ENCODE measurements around the gene OSBPL8.
"Not testable (repeated sequence)": the region's sequence is repeated elsewhere in the genome, so short reads cannot be mapped to it uniquely, and the experiment has no call there.

The OSBPL8 gene

DNA sequence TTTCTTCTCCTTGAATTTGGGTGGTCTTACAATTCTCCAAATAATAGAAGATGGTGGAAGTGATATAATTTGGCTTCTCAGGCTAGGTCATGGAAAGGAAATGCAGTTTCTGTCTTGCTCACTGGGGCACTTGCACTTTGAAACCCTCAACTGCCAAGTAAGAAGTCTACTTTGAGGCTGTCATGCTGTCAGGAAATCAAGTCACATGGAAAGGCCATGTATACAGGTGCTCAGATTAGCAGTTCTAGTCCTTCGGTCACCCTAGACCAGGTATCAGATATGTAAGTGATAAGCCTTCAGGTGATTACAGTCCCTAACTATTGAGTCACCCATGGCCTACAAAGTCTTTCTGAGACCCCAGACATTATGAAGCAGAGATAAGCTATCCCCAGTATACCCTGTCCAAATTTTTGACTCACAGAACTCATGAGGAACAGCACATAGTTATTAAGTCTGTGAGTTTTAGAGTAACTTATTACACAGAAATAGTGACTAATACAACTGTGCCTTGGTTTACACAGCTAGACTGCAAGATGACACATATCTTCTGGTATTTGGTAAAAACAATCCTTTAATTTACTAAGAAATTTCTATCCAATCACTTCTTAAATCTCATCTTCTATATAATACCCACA, 185.1 kb downstream of the OSBPL8 start:
- no peak for DNase-seq (ENCODE audit: low spot score)

DNA sequence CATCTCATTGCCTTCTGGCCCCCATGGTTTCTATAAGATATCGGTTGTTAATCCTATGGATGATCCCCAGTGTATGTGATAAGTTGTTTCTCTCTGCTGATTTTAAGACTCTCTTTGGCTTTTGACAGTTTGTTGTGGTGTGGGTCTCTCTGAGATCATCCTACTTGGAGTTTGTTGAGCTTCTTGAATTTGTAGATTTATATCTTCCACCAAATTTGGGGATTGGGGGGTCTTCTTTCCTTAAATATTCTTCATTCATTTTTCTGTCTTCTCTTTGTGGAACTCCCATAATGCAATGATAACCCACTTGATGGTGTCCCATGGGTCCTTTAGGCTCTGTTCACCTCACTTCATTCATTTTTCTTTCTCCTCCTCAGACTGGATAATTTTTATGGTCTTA, 191.3 kb downstream of the OSBPL8 start:
- TF ChIP-seq CTCF (IDR thresholded peaks at IDR 0.05; ENCODE audit: poor library complexity, severe bottlenecking) = no peak
- H3K27me3 ChIP-seq (ENCODE audit: insufficient read depth, poor library complexity, severe bottlenecking) = no peaks in the 10 kb centered on the region
- no peak for ATAC-seq (ENCODE audit: low read depth)
- H3K27ac ChIP-seq (ENCODE audit: poor library complexity, severe bottlenecking) = no peak overlapping the region
- H3K9me3 ChIP-seq (ENCODE audit: severe bottlenecking) = peaks cover 4% of the 10 kb centered on the region
- peaks cover 54% of the 10 kb centered on the region for H3K36me3 ChIP-seq (ENCODE audit: low read depth)
- no peak for DNase-seq (ENCODE audit: low spot score)
- H3K4me3 ChIP-seq (ENCODE audit: severe bottlenecking) = no peak overlapping the region
- peaks cover 2% of the 10 kb centered on the region for H3K4me1 ChIP-seq (ENCODE audit: insufficient read depth, poor library complexity, severe bottlenecking)

More for the DNA sequence above, 185.1 kb downstream of the OSBPL8 start:
- TF ChIP-seq CTCF (IDR thresholded peaks at IDR 0.05; ENCODE audit: poor library complexity, severe bottlenecking) = no peak
- no peak for ATAC-seq (ENCODE audit: low read depth)
- Histone ChIP-seq H3K36me3 (ENCODE audit: low read depth) (peaks cover 42% of the 10 kb centered on the region), H3K9me3 (ENCODE audit: severe bottlenecking) (peaks cover 2% of the 10 kb centered on the region), H3K4me3 (ENCODE audit: severe bottlenecking) (no peak overlapping the region), H3K27me3 (ENCODE audit: insufficient read depth, poor library complexity, severe bottlenecking) (no peaks in the 10 kb centered on the region), H3K4me1 (ENCODE audit: insufficient read depth, poor library complexity, severe bottlenecking) (peaks cover 2% of the 10 kb centered on the region), H3K27ac (ENCODE audit: poor library complexity, severe bottlenecking) (no peak overlapping the region)

GRCh38 chr12:76366163-76366562, 193.4 kb downstream of the OSBPL8 start:
- DNase-seq (ENCODE audit: low spot score) (no peak), ATAC-seq (ENCODE audit: low read depth) (no peak)
- no peak overlapping the region for H3K27ac ChIP-seq (ENCODE audit: poor library complexity, severe bottlenecking)
- TF ChIP-seq CTCF (IDR thresholded peaks at IDR 0.05; ENCODE audit: poor library complexity, severe bottlenecking) = no peak
- peaks cover 4% of the 10 kb centered on the region for H3K9me3 ChIP-seq (ENCODE audit: severe bottlenecking)
- no peak overlapping the region for H3K4me3 ChIP-seq (ENCODE audit: severe bottlenecking)
- H3K27me3 ChIP-seq (ENCODE audit: insufficient read depth, poor library complexity, severe bottlenecking) = no peaks in the 10 kb centered on the region
- peaks cover 42% of the 10 kb centered on the region for H3K36me3 ChIP-seq (ENCODE audit: low read depth)
- H3K4me1 ChIP-seq (ENCODE audit: insufficient read depth, poor library complexity, severe bottlenecking) = no peaks in the 10 kb centered on the region

- DNase-seq (ENCODE audit: low spot score); H3K27ac ChIP-seq (ENCODE audit: poor library complexity, severe bottlenecking); H3K4me3 ChIP-seq (ENCODE audit: severe bottlenecking); ATAC-seq (ENCODE audit: low read depth); H3K9me3 ChIP-seq (ENCODE audit: severe bottlenecking); H3K4me1 ChIP-seq (ENCODE audit: insufficient read depth, poor library complexity, severe bottlenecking); H3K27me3 ChIP-seq (ENCODE audit: insufficient read depth, poor library complexity, severe bottlenecking): not testable (repeated sequence)
- H3K36me3 ChIP-seq (ENCODE audit: low read depth) = peaks cover 31% of the 10 kb centered on the region
Observed at GRCh38 chr12:76364131-76364530, 195.4 kb downstream of the OSBPL8 start.

DNA sequence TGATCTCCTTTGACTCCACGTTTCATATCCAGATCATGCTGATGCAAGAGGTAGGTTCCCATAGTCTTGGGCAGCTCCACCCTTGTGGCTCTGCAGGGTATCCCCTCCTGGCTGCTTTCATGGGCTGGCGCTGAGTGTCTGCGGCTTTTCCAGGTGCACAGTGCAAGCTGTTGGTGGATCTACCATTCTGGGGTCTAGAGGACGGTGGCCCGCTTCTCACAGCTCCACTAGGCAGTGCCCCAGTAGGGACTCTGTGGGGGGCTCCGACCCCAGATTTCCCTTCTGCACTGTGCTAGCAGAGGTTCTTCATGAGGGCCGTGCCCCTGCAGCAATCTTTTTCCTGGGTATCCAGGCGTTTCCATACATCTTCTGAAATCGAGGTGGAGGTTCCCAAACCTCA, 199.3 kb downstream of the OSBPL8 start:
- no peaks in the 10 kb centered on the region for H3K4me1 ChIP-seq (ENCODE audit: insufficient read depth, poor library complexity, severe bottlenecking)
- no peak overlapping the region for H3K4me3 ChIP-seq (ENCODE audit: severe bottlenecking)
- no peaks in the 10 kb centered on the region for H3K27me3 ChIP-seq (ENCODE audit: insufficient read depth, poor library complexity, severe bottlenecking)
- TF ChIP-seq CTCF (IDR thresholded peaks at IDR 0.05; ENCODE audit: poor library complexity, severe bottlenecking) = no peak
- H3K27ac ChIP-seq (ENCODE audit: poor library complexity, severe bottlenecking) = no peak overlapping the region
- peaks cover 42% of the 10 kb centered on the region for H3K36me3 ChIP-seq (ENCODE audit: low read depth)
- DNase-seq (ENCODE audit: low spot score) = no peak
- no peaks in the 10 kb centered on the region for H3K9me3 ChIP-seq (ENCODE audit: severe bottlenecking)
- ATAC-seq (ENCODE audit: low read depth) = no peak

Measured in RWPE2 (cell line).